NCI-H1048 (cell line): ENCODE measurements around the gene KRTAP16-1.

Experiments
- DNase-seq: peaks from one replicate; lab custom pipeline; 2025; lab: John Stamatoyannopoulos, UW

KRTAP16-1 gene

GRCh38 chr17:41329279-41329948 is 20.3 kb upstream of the KRTAP16-1 start:
- DNase-seq = no peak

- no peak for DNase-seq
Measured at GRCh38 chr17:41328207-41328606, 19.1 kb upstream of the KRTAP16-1 start.

- DNase-seq = no peak
Measured at GRCh38 chr17:41327411-41328120, 18.5 kb upstream of the KRTAP16-1 start.

GRCh38 chr17:41326173-41327145 is 17.4 kb upstream of the KRTAP16-1 start:
- no peak for DNase-seq

GRCh38 chr17:41325611-41326010 is 16.5 kb upstream of the KRTAP16-1 start:
- no peak for DNase-seq

GRCh38 chr17:41325126-41325525 is 16.0 kb upstream of the KRTAP16-1 start:
- no peak for DNase-seq

GRCh38 chr17:41324180-41325075 is 15.3 kb upstream of the KRTAP16-1 start:
- no peak for DNase-seq

GRCh38 chr17:41322903-41323895 is 14.1 kb upstream of the KRTAP16-1 start:
- DNase-seq = no peak

GRCh38 chr17:41322094-41322902 is 13.2 kb upstream of the KRTAP16-1 start:
- DNase-seq = peak; percentile 8

- DNase-seq = no peak
Measured at GRCh38 chr17:41318231-41318630, 9.1 kb upstream of the KRTAP16-1 start.

GRCh38 chr17:41315814-41316445 is 6.8 kb upstream of the KRTAP16-1 start:
- no peak for DNase-seq

GRCh38 chr17:41315204-41315794 is 6.2 kb upstream of the KRTAP16-1 start, which contains the start of gene KRTAP17-1:
KRTAP17-1 (minus strand) TSS chr17:41315710; CDS start chr17:41315650, 60 bp downstream.
- DNase-seq = no peak

GRCh38 chr17:41311111-41311510 is 2.0 kb upstream of the KRTAP16-1 start:
- no peak for DNase-seq

GRCh38 chr17:41308251-41308917 is 725 bp downstream of the KRTAP16-1 start:
- no peak for DNase-seq

GRCh38 chr17:41307647-41308046 is 1.5 kb downstream of the KRTAP16-1 start:
- DNase-seq = no peak

- no peak for DNase-seq
Measured at GRCh38 chr17:41304091-41304490, 5.0 kb downstream of the KRTAP16-1 start.

GRCh38 chr17:41302981-41303380 is 6.1 kb downstream of the KRTAP16-1 start:
- no peak for DNase-seq
